T-helper 2 cell treated with Interferon-gamma antibody and Interleukin-4, amounts not matched to agents 100 ng/mL and 5 ng/mL, for 36 hours (primary cell): ENCODE data around the gene ZBTB12. TPM values are rescaled to one million over a fixed set of nuclear protein-coding genes. Genes with fewer than 3 reads are reported as not detected.
"Not testable (repeated sequence)": the region's sequence is repeated elsewhere in the genome, so short reads cannot be mapped to it uniquely, and the experiment has no call there.

Experiments
- intact Hi-C: fragments of 100-400 bp; cut with micrococcal nuclease; formaldehyde crosslinking; loops from one replicate; pipeline ENCODE4 v1.15.1; 2023
- total RNA-seq: library from RNA; stranded (reverse); gene quantifications from 2 replicates; pipeline ENCODE4 v1.2.3, GENCODE V29; 2022

ZBTB12 gene
- total RNA-seq, 1 donor from 2014 or later, result 2.8 TPM

GRCh38 chr6:31851980-31852718 lies 49.7 kb downstream of the ZBTB12 start:
- intact Hi-C loops, result not testable (repeated sequence)

- intact Hi-C loops, result no loop called here
Observed at GRCh38 chr6:31851485-31851832, 50.4 kb downstream of the ZBTB12 start.

- intact Hi-C loops, result no loop called here
Observed at GRCh38 chr6:31850765-31851484, 51.0 kb downstream of the ZBTB12 start.

Other genes starting within 250 kb of the ZBTB12 start
- 266 and 270 TPM in 2 replicates for gene BAG6, start 249.4 kb downstream of the ZBTB12 start, total RNA-seq
- 3.0 TPM in 2 replicates for gene APOM, start 246.2 kb downstream of the ZBTB12 start, total RNA-seq
- 20.8 and 21.6 TPM in 2 replicates for gene C6orf47, start 241.3 kb downstream of the ZBTB12 start, total RNA-seq
- gene GPANK1, start 237.1 kb downstream of the ZBTB12 start, total RNA-seq, result 29.2 and 31.4 TPM in 2 replicates
- gene CSNK2B, start 236.0 kb downstream of the ZBTB12 start, total RNA-seq, result 220 and 229 TPM in 2 replicates
- 27.9 and 32.1 TPM in 2 replicates for gene LY6G5B, start 232.1 kb downstream of the ZBTB12 start, total RNA-seq
- 4.2 and 5.4 TPM in 2 replicates for gene LY6G5C, start 221.0 kb downstream of the ZBTB12 start, total RNA-seq
- 53.8 and 54.9 TPM in 2 replicates for gene ABHD16A, start 198.8 kb downstream of the ZBTB12 start, total RNA-seq
- gene LY6G6F, start 195.2 kb downstream of the ZBTB12 start, total RNA-seq, result 0.34 TPM in 1 of 2 replicates, not detected in the other
- gene LY6G6D, start 186.7 kb downstream of the ZBTB12 start, total RNA-seq, result not detected in 2 replicates
- gene LY6G6C, start 180.3 kb downstream of the ZBTB12 start, total RNA-seq, result 0.25 TPM in 1 of 2 replicates, not detected in the other
- not detected in 2 replicates for gene MPIG6B, start 178.7 kb downstream of the ZBTB12 start, total RNA-seq
- 12.2 and 15.5 TPM in 2 replicates for gene DDAH2, start 172.8 kb downstream of the ZBTB12 start, total RNA-seq
- 590 and 596 TPM in 2 replicates for gene CLIC1, start 165.6 kb downstream of the ZBTB12 start, total RNA-seq
- 75.2 and 76.5 TPM in 2 replicates for gene MSH5, start 162.1 kb downstream of the ZBTB12 start, total RNA-seq
- gene SAPCD1, start 139.4 kb downstream of the ZBTB12 start, total RNA-seq, result 16.6 and 20.2 TPM in 2 replicates
- 4.6 and 4.9 TPM in 2 replicates for gene VWA7, start 124.8 kb downstream of the ZBTB12 start, total RNA-seq
- gene VARS1, start 106.3 kb downstream of the ZBTB12 start, total RNA-seq, result 124 TPM in 2 replicates
- gene LSM2, start 95.1 kb downstream of the ZBTB12 start, total RNA-seq, result 101 and 104 TPM in 2 replicates
- gene HSPA1L, start 86.8 kb downstream of the ZBTB12 start, total RNA-seq, result 2.6 and 2.8 TPM in 2 replicates
- 117 and 120 TPM in 2 replicates for gene HSPA1A, start 86.5 kb downstream of the ZBTB12 start, total RNA-seq
- 83.9 and 85.5 TPM in 2 replicates for gene HSPA1B, start 74.3 kb downstream of the ZBTB12 start, total RNA-seq
- gene NEU1, start 39.3 kb downstream of the ZBTB12 start, total RNA-seq, result 14.6 and 15.4 TPM in 2 replicates
- gene SLC44A4, start 23.1 kb downstream of the ZBTB12 start, total RNA-seq, result not detected in 2 replicates
- 70.9 and 73.1 TPM in 2 replicates for gene EHMT2, start 4.4 kb downstream of the ZBTB12 start, total RNA-seq
- 0.64 and 1.5 TPM in 2 replicates for gene C2, start 25.6 kb upstream of the ZBTB12 start, total RNA-seq
- not detected in 2 replicates for gene CFB, start 44.0 kb upstream of the ZBTB12 start, total RNA-seq
- gene NELFE, start 56.9 kb upstream of the ZBTB12 start, total RNA-seq, result 75.4 and 75.8 TPM in 2 replicates
- gene SKIC2, start 57.1 kb upstream of the ZBTB12 start, total RNA-seq, result 77.1 and 86.5 TPM in 2 replicates
- gene DXO, start 70.1 kb upstream of the ZBTB12 start, total RNA-seq, result 17.3 and 18.8 TPM in 2 replicates
- 3.2 and 5.2 TPM in 2 replicates for gene C4A, start 80.0 kb upstream of the ZBTB12 start, total RNA-seq
- 3.5 and 4.6 TPM in 2 replicates for gene C4B, start 112.7 kb upstream of the ZBTB12 start, total RNA-seq
- 0.59 TPM in 2 replicates for gene CYP21A2, start 136.3 kb upstream of the ZBTB12 start, total RNA-seq
- gene TNXB, start 207.3 kb upstream of the ZBTB12 start, total RNA-seq, result 5.7 and 7.6 TPM in 2 replicates
- 121 and 125 TPM in 2 replicates for gene ATF6B, start 226.2 kb upstream of the ZBTB12 start, total RNA-seq
- gene FKBPL, start 228.2 kb upstream of the ZBTB12 start, total RNA-seq, result 4.6 and 5.4 TPM in 2 replicates
- gene PRRT1, start 249.9 kb upstream of the ZBTB12 start, total RNA-seq, result not detected in 2 replicates